Neural progenitor cell (in vitro differentiated cells): ENCODE data around the gene KLHDC3.

Experiments
- CTCF ChIP-seq: fragments of 200-600 bp; sonication (generic); IDR thresholded peaks from 2 replicates; pipeline ENCODE4 v1.5.1; 2017; ENCODE audit warnings: antibody characterized with exemption, mild to moderate bottlenecking
- EZH2 ChIP-seq: fragments of 200-600 bp; sonication (generic); IDR thresholded peaks from 2 replicates; pipeline ENCODE4 v1.6.1; 2017; ENCODE audit warnings: antibody characterized with exemption, mild to moderate bottlenecking, moderate library complexity
- EZH2phosphoT487 ChIP-seq: fragments of 200-600 bp; sonication (generic); IDR thresholded peaks from 2 replicates; pipeline ENCODE4 v1.6.1; 2017; ENCODE audit warnings: antibody characterized with exemption

GRCh38 chr6:43058531-43058930 is 44.5 kb downstream of the KLHDC3 start:
- TF ChIP-seq CTCF (no peak), EZH2 (no peak), EZH2phosphoT487 (no peak)
